ENCODE measurements around the gene COL2A1. TPM values are rescaled to one million over a fixed set of nuclear protein-coding genes. Genes with fewer than 3 reads are reported as not detected.

The COL2A1 gene
- total RNA-seq, 4 donors from 2014 or later, result not detected

GRCh38 chr12:47985596-47986290 is 18.5 kb downstream of the COL2A1 start:
- H3K4me3 ChIP-seq (replicated peaks in 1 of 3), result no peak overlapping the region
- no peak for DNase-seq
- H3K27me3 ChIP-seq, result no peaks in the 10 kb centered on the region
- peaks cover 0 to 4% of the 10 kb centered on the region in 2 donors for H3K4me1 ChIP-seq
- intact Hi-C loops (cut with DNase I), result no loop called here
- WGBS, 2 donors, result 87 to 96% methylated on average over 8 to 15 of the region's 16 CpGs
- H3K9me3 ChIP-seq, result no peaks in the 10 kb centered on the region
- TF ChIP-seq POLR2A (IDR thresholded peaks at IDR 0.05) (no peak), CTCF (IDR thresholded peaks at IDR 0.05) (no peak)
- no peak overlapping the region for H3K27ac ChIP-seq
- H3K36me3 ChIP-seq, result no peaks in the 10 kb centered on the region

- TF ChIP-seq CTCF (IDR thresholded peaks at IDR 0.05), result no peak
- no peak for TF ChIP-seq POLR2A (IDR thresholded peaks at IDR 0.05)
- no peak overlapping the region for H3K4me3 ChIP-seq (replicated peaks in 1 of 3)
- no peaks in the 10 kb centered on the region for H3K9me3 ChIP-seq
- 94 to 96% methylated on average over 8 of the region's 8 CpGs for WGBS, 2 donors
- no peaks in the 10 kb centered on the region for H3K36me3 ChIP-seq
- H3K4me1 ChIP-seq, result peaks cover 0 to 4% of the 10 kb centered on the region in 2 donors
- H3K27me3 ChIP-seq, result no peaks in the 10 kb centered on the region
- intact Hi-C loops (cut with DNase I), result no loop called here
- no peak for DNase-seq
- no peak overlapping the region for H3K27ac ChIP-seq
These were observed 19.9 kb downstream of the COL2A1 start for GRCh38 chr12:47984331-47984801.

DNA sequence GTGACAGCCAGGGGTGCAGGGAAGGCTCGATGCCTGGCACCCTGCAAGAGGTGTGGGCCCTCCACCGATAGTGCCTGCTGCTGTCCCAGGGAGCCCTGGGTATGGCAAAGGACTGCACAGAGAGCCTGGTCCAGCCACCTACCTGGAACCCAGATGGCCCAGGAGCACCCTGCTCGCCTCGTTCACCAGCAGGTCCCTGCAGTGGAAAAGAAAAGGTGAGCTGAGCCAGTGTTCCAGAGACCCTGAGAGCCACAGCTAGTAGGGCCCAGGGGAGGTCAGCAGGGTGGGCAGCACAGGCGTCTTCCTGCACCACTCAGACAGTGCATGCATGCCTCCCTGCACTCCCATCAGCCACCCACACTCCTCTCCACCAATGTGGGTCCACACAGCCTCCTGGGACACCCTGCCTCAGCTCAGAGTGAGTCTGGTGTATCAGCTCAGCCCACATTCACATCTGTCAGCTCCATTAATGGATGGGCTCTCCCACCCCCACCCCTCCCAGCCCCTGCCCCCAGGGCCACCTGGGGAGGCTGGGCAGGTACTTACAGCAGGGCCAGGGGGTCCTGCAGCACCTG is 20.6 kb downstream of the COL2A1 start:
- H3K27me3 ChIP-seq, result no peaks in the 10 kb centered on the region
- TF ChIP-seq CTCF (IDR thresholded peaks at IDR 0.05), result no peak
- no peak for TF ChIP-seq POLR2A (IDR thresholded peaks at IDR 0.05)
- no peak for DNase-seq
- no peaks in the 10 kb centered on the region for H3K9me3 ChIP-seq
- no peaks in the 10 kb centered on the region for H3K36me3 ChIP-seq
- H3K27ac ChIP-seq, result no peak overlapping the region
- no peak overlapping the region for H3K4me3 ChIP-seq (replicated peaks in 1 of 3)
- intact Hi-C loops (cut with DNase I), result no loop called here
- WGBS, 2 donors, result 92 to 100% methylated on average over 2 to 3 of the region's 5 CpGs
- H3K4me1 ChIP-seq, result peaks cover 0 to 4% of the 10 kb centered on the region in 2 donors

DNA sequence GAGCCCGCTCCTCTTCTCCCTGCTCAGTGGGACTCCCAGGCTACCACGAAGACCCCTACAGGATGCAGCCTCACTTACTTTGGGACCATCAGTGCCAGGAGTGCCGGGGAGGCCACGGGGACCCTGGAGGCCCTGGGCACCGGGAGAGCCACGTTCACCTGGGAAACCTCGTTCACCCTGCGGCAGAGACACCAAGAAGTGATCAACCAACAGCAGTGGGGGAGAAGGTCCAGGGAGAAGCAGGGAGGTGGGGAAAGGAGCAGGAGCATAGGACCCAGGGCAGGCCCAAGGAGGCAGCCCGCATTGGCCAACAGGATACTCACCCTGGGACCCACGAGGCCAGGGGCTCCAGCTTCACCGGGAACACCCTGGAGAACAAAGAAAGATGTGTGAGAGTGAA is 21.5 kb downstream of the COL2A1 start:
- Histone ChIP-seq H3K4me1 (peaks cover 0 to 4% of the 10 kb centered on the region in 2 donors), H3K27me3 (no peaks in the 10 kb centered on the region), H3K4me3 (replicated peaks in 1 of 3) (no peak overlapping the region), H3K27ac (no peak overlapping the region), H3K9me3 (no peaks in the 10 kb centered on the region), H3K36me3 (no peaks in the 10 kb centered on the region)
- 87 to 91% methylated on average over 11 of the region's 11 CpGs for WGBS, 2 donors
- DNase-seq, result no peak
- intact Hi-C loops (cut with DNase I), result no loop called here
- TF ChIP-seq CTCF (IDR thresholded peaks at IDR 0.05) (no peak), POLR2A (IDR thresholded peaks at IDR 0.05) (no peak)

- no peaks in the 10 kb centered on the region for H3K36me3 ChIP-seq
- H3K4me3 ChIP-seq (replicated peaks in 1 of 3), result no peak overlapping the region
- no peak for TF ChIP-seq POLR2A (IDR thresholded peaks at IDR 0.05)
- TF ChIP-seq CTCF (IDR thresholded peaks at IDR 0.05), result no peak
- no peak for DNase-seq
- 75 to 84% methylated on average over 5 of the region's 5 CpGs for WGBS, 2 donors
- H3K4me1 ChIP-seq, result peaks cover 0 to 4% of the 10 kb centered on the region in 2 donors
- no peaks in the 10 kb centered on the region for H3K27me3 ChIP-seq
- intact Hi-C loops (cut with DNase I), result no loop called here
- no peaks in the 10 kb centered on the region for H3K9me3 ChIP-seq
- no peak overlapping the region for H3K27ac ChIP-seq
These were observed 22.0 kb downstream of the COL2A1 start for GRCh38 chr12:47982311-47982710.
